ENCODE measurements around the gene RAD51B. TPM values are rescaled to one million over a fixed set of nuclear protein-coding genes. Genes with fewer than 3 reads are reported as not detected.

The RAD51B gene
- total and polyA plus RNA-seq, 3 donors from 2014 or later: 5.5 to 22.5 (median 19.1) TPM

GRCh38 chr14:68380329-68380741, 560.8 kb downstream of the RAD51B start:
- Histone ChIP-seq H3K4me3 (no peak overlapping the region), H3K9me3 (no peaks in the 10 kb centered on the region), H3K27ac (no peak overlapping the region), H3K27me3 (no peaks in the 10 kb centered on the region), H3K36me3 (ENCODE audit: low read depth, missing control alignments) (no peaks in the 10 kb centered on the region), H3K4me1 (peaks cover 11% of the 10 kb centered on the region)
- no peak for DNase-seq
- intact Hi-C loops (cut with DNase I; ENCODE audit: low total_unique reads): no loop called here
- no peak for TF ChIP-seq POLR2A (IDR thresholded peaks at IDR 0.05)
- WGBS, 2 donors: 77 to 95% methylated on average over 1 of the region's 1 CpG

GRCh38 chr14:68384335-68384734, 564.8 kb downstream of the RAD51B start:
- 67 to 71% methylated on average over 6 of the region's 6 CpGs for WGBS, 2 donors
- Histone ChIP-seq H3K36me3 (ENCODE audit: low read depth, missing control alignments) (no peaks in the 10 kb centered on the region), H3K27me3 (no peaks in the 10 kb centered on the region), H3K27ac (peak overlapping the region in 1 of 2 donors; percentile 14), H3K4me3 (no peak overlapping the region), H3K4me1 (no peaks in the 10 kb centered on the region), H3K9me3 (no peaks in the 10 kb centered on the region)
- DNase-seq: peak; percentile 31
- intact Hi-C loops (cut with DNase I; ENCODE audit: low total_unique reads): no loop called here
- TF ChIP-seq CTCF (IDR thresholded peaks at IDR 0.05) (no peak), POLR2A (IDR thresholded peaks at IDR 0.05) (no peak)

GRCh38 chr14:68384881-68385280, 565.3 kb downstream of the RAD51B start:
- intact Hi-C loops (cut with DNase I; ENCODE audit: low total_unique reads): no loop called here
- no peak for DNase-seq
- no peak for TF ChIP-seq CTCF (IDR thresholded peaks at IDR 0.05)
- TF ChIP-seq POLR2A (IDR thresholded peaks at IDR 0.05): no peak
- H3K27me3 ChIP-seq: no peaks in the 10 kb centered on the region
- WGBS, 2 donors: 75 to 80% methylated on average over 9 of the region's 9 CpGs
- no peaks in the 10 kb centered on the region for H3K36me3 ChIP-seq (ENCODE audit: low read depth, missing control alignments)
- H3K27ac ChIP-seq: no peak overlapping the region
- H3K4me1 ChIP-seq: no peaks in the 10 kb centered on the region
- no peaks in the 10 kb centered on the region for H3K9me3 ChIP-seq
- H3K4me3 ChIP-seq: no peak overlapping the region

- intact Hi-C loops (cut with DNase I; ENCODE audit: low total_unique reads): no loop called here
- no peaks in the 10 kb centered on the region for H3K27me3 ChIP-seq
- TF ChIP-seq CTCF (IDR thresholded peaks at IDR 0.05) (no peak), POLR2A (IDR thresholded peaks at IDR 0.05) (no peak)
- H3K4me3 ChIP-seq: no peak overlapping the region
- H3K9me3 ChIP-seq: no peaks in the 10 kb centered on the region
- DNase-seq: no peak
- 52 to 71% methylated on average over 1 of the region's 1 CpG for WGBS, 2 donors
- H3K4me1 ChIP-seq: peaks cover 3% of the 10 kb centered on the region
- H3K36me3 ChIP-seq (ENCODE audit: low read depth, missing control alignments): no peaks in the 10 kb centered on the region
- H3K27ac ChIP-seq: no peak overlapping the region
These were observed 566.9 kb downstream of the RAD51B start for GRCh38 chr14:68386446-68386845.

- Histone ChIP-seq H3K4me1 (peaks cover 10% of the 10 kb centered on the region), H3K4me3 (no peak overlapping the region), H3K27me3 (no peaks in the 10 kb centered on the region), H3K27ac (no peak overlapping the region), H3K9me3 (no peaks in the 10 kb centered on the region), H3K36me3 (ENCODE audit: low read depth, missing control alignments) (no peaks in the 10 kb centered on the region)
- 40 to 56% methylated on average over 6 of the region's 6 CpGs for WGBS, 2 donors
- no peak for TF ChIP-seq CTCF (IDR thresholded peaks at IDR 0.05)
- intact Hi-C loops (cut with DNase I; ENCODE audit: low total_unique reads): no loop called here
- DNase-seq: no peak
These were observed 567.6 kb downstream of the RAD51B start for GRCh38 chr14:68386950-68387779.
